Hippocampal formation (tissue), 2 donors: Measurements from ENCODE around the gene DRICH1.
"Not testable (repeated sequence)": the region's sequence is repeated elsewhere in the genome, so short reads cannot be mapped to it uniquely, and the experiment has no call there.

Experiments
- DNase-seq, 2 donors: peaks; one replicate each; lab custom pipeline; 2025; lab: John Stamatoyannopoulos, UW

The DRICH1 gene

GRCh38 chr22:23569291-23569690, 62.8 kb downstream of the DRICH1 start:
- DNase-seq, result no peak

- DNase-seq, result no peak
These were observed 65.2 kb downstream of the DRICH1 start for GRCh38 chr22:23566705-23567475.

- DNase-seq, result no peak
These were observed 66.0 kb downstream of the DRICH1 start for GRCh38 chr22:23565915-23566704.

- no peak for DNase-seq
These were observed 66.7 kb downstream of the DRICH1 start for GRCh38 chr22:23565305-23565914.

- DNase-seq, result no peak
These were observed 67.8 kb downstream of the DRICH1 start for GRCh38 chr22:23564276-23564675.

- no peak for DNase-seq
These were observed 69.0 kb downstream of the DRICH1 start for GRCh38 chr22:23563111-23563510.

- DNase-seq, result no peak
These were observed 69.9 kb downstream of the DRICH1 start for GRCh38 chr22:23562186-23562585.

- DNase-seq, result not testable (repeated sequence)
These were observed 71.1 kb downstream of the DRICH1 start for GRCh38 chr22:23561025-23561510.

GRCh38 chr22:23560215-23560614, 71.9 kb downstream of the DRICH1 start:
- not testable (repeated sequence) for DNase-seq
